Tibial nerve (tissue), 4 donors: ENCODE data around the gene ADPRM. TPM values are rescaled to one million over a fixed set of nuclear protein-coding genes. Genes with fewer than 3 reads are reported as not detected.

Experiments used
- DNase-seq, 2 donors: peaks; one replicate each; pipeline ENCODE4 v3.0.0-alpha.2; 2019; ENCODE audit warnings: low spot score in 2 of 2
- H3K27ac ChIP-seq, 4 donors: fragments of 200-600 bp; sonication (generic) in 3 of 4; one replicate each; pipeline ENCODE4 v1.5.1; 2017 to 2019; ENCODE audit warnings: mild to moderate bottlenecking in 1 of 4
- H3K27me3 ChIP-seq, 2 donors: fragments of 200-600 bp; sonication (generic) in 1 of 2; one replicate each; pipeline versions ENCODE4 v1.5.1 to v1.6.0; 2017 to 2019
- H3K36me3 ChIP-seq, 3 donors: fragments of 200-600 bp; sonication (generic); one replicate each; pipeline ENCODE4 v1.5.1; 2018 to 2019
- H3K4me1 ChIP-seq, 4 donors: fragments of 200-600 bp; sonication (generic) in 3 of 4; one replicate each; pipeline ENCODE4 v1.5.1; 2017 to 2019
- H3K4me3 ChIP-seq, 4 donors: fragments of 200-600 bp; sonication (generic) in 3 of 4; one replicate each; pipeline ENCODE4 v1.5.1; 2017 to 2019; ENCODE audit warnings: mild to moderate bottlenecking in 1 of 4, moderate library complexity in 1 of 4
- H3K9me3 ChIP-seq, 4 donors: fragments of 200-600 bp; sonication (generic) in 3 of 4; one replicate each; pipeline ENCODE4 v1.5.1; 2017 to 2019
- CTCF ChIP-seq, 5 experiments: fragments of 200-600 bp in 3 of 5; fragments of 450-650 bp in 2 of 5; sonication (generic) in 3 of 5; IDR thresholded peaks; one replicate each; pipeline ENCODE4 v1.5.1; 2016 to 2019; ENCODE audit warnings: antibody characterized with exemption in 5 of 5, mild to moderate bottlenecking in 3 of 5, moderate library complexity in 2 of 5
- EP300 ChIP-seq, 2 donors: sonication (generic); formaldehyde crosslinking; IDR thresholded peaks; one replicate each; pipeline ENCODE4 v1.6.1; 2017; ENCODE audit warnings: antibody characterized with exemption in 2 of 2, mild to moderate bottlenecking in 1 of 2
- POLR2A ChIP-seq, 2 donors: fragments of 450-650 bp; IDR thresholded peaks; one replicate each; pipeline ENCODE4 v1.6.1; 2017; ENCODE audit warnings: antibody characterized with exemption in 2 of 2, mild to moderate bottlenecking in 2 of 2, moderate library complexity in 2 of 2
- WGBS, 2 donors: methylation state at CpG; one replicate each; pipeline ENCODE4 v1.1.5; 2018; 5-methylcytosine and 5-hydroxymethylcytosine counted together
- total RNA-seq, 4 donors: library from RNA; depleted of rRNA; stranded (reverse); fragments of >200 nt; gene quantifications; one replicate each; pipeline ENCODE4 v1.1.0, GENCODE V29; 2016

The ADPRM gene
- total RNA-seq, 4 donors from 2014 or later = 9.4 to 17.7 (median 13.3) TPM

GRCh38 chr17:10652984-10653659 lies 44.3 kb upstream of the ADPRM start:
- Histone ChIP-seq H3K27ac (no peak overlapping the region), H3K9me3 (no peaks in the 10 kb centered on the region), H3K4me1 (no peaks in the 10 kb centered on the region), H3K27me3 (no peaks in the 10 kb centered on the region), H3K4me3 (no peak overlapping the region), H3K36me3 (peaks cover 0 to 23% (median 0%) of the 10 kb centered on the region in 3 donors)
- WGBS, 2 donors = 48 to 63% methylated on average over 11 of the region's 11 CpGs
- TF ChIP-seq POLR2A (IDR thresholded peaks at IDR 0.05) (no peak), EP300 (IDR thresholded peaks at IDR 0.05) (no peak), CTCF (IDR thresholded peaks at IDR 0.05) (no peak)
- no peak for DNase-seq

GRCh38 chr17:10653987-10654386 lies 43.4 kb upstream of the ADPRM start:
- no peak for DNase-seq
- no peak overlapping the region for H3K27ac ChIP-seq
- no peaks in the 10 kb centered on the region for H3K9me3 ChIP-seq
- peaks cover 0 to 22% (median 0%) of the 10 kb centered on the region in 3 donors for H3K36me3 ChIP-seq
- WGBS, 2 donors = 60 to 73% methylated on average over 5 of the region's 5 CpGs
- no peaks in the 10 kb centered on the region for H3K4me1 ChIP-seq
- H3K27me3 ChIP-seq = no peaks in the 10 kb centered on the region
- TF ChIP-seq POLR2A (IDR thresholded peaks at IDR 0.05) (no peak), CTCF (IDR thresholded peaks at IDR 0.05) (no peak), EP300 (IDR thresholded peaks at IDR 0.05) (no peak)
- H3K4me3 ChIP-seq = no peak overlapping the region

- Histone ChIP-seq H3K4me1 (no peaks in the 10 kb centered on the region), H3K9me3 (no peaks in the 10 kb centered on the region), H3K4me3 (no peak within 1 kb of the TSS), H3K27ac (no peak within 1 kb of the TSS), H3K36me3 (peaks cover 0 to 34% (median 0%) of the 10 kb centered on the region in 3 donors), H3K27me3 (no peaks in the 10 kb centered on the region)
- no peak for DNase-seq
- TF ChIP-seq EP300 (IDR thresholded peaks at IDR 0.05) (no peak), CTCF (IDR thresholded peaks at IDR 0.05) (no peak), POLR2A (IDR thresholded peaks at IDR 0.05) (no peak)
- 70 to 76% methylated on average over 15 of the region's 15 CpGs for whole genome bisulfite sequencing, 2 donors
Measured at GRCh38 chr17:10657148-10657547, 40.2 kb upstream of the ADPRM start, which contains the start of gene MYH3. TSS of gene MYH3 (minus strand) at chr17:10657309. CDS start at chr17:10655064, 2,245 bp downstream.

GRCh38 chr17:10657879-10658278 lies 39.5 kb upstream of the ADPRM start:
- Histone ChIP-seq H3K36me3 (peaks cover 0 to 34% (median 0%) of the 10 kb centered on the region in 3 donors), H3K4me1 (no peaks in the 10 kb centered on the region), H3K9me3 (no peaks in the 10 kb centered on the region), H3K27ac (no peak overlapping the region), H3K27me3 (no peaks in the 10 kb centered on the region), H3K4me3 (no peak overlapping the region)
- TF ChIP-seq EP300 (IDR thresholded peaks at IDR 0.05) = no peak
- no peak for DNase-seq
- 69% methylated on average over 10 of the region's 10 CpGs for WGBS, 2 donors

- Histone ChIP-seq H3K4me1 (no peaks in the 10 kb centered on the region), H3K9me3 (no peaks in the 10 kb centered on the region), H3K36me3 (peaks cover 0 to 41% (median 0%) of the 10 kb centered on the region in 3 donors), H3K27ac (no peak overlapping the region), H3K4me3 (no peak overlapping the region), H3K27me3 (no peaks in the 10 kb centered on the region)
- DNase-seq = no peak
- no peak for TF ChIP-seq POLR2A (IDR thresholded peaks at IDR 0.05)
- no peak for TF ChIP-seq CTCF (IDR thresholded peaks at IDR 0.05)
- no peak for TF ChIP-seq EP300 (IDR thresholded peaks at IDR 0.05)
- WGBS, 2 donors = 68 to 69% methylated on average over 10 of the region's 10 CpGs
Measured at GRCh38 chr17:10661437-10661836, 36.0 kb upstream of the ADPRM start.
